GM12878 (cell line): Measurements from ENCODE around the gene ZNF416. TPM values are rescaled to one million over a fixed set of nuclear protein-coding genes. Genes with fewer than 3 reads are reported as not detected.

Experiments used
- ATAC-seq: fragments of 200-7000 bp; cut with Tn5 transposase; 3 replicates; pipeline ENCODE4 v1.9.1; 2020; ENCODE audit warnings: mild to moderate bottlenecking, moderate library complexity
- BruUV-seq: library from RNA; stranded (reverse); fragments of 400-500 nt; replicated peaks from 2 replicates; lab custom pipeline; 2021; lab: Mats Ljungman, UMichigan
- CTCF ChIA-PET: fragments of 300-600 bp; sonication (Branson Sonifier 250); formaldehyde crosslinking; extraction: SDS; loops from one replicate; lab custom pipeline; 2021; ENCODE audit warnings: inconsistent platforms; lab: Yijun Ruan, JAX
- POLR2A ChIA-PET: fragments of 350-600 bp; formaldehyde crosslinking; extraction: SDS; loops from one replicate; lab custom pipeline; 2021; ENCODE audit warnings: inconsistent platforms; lab: Charles Lee
- RAD21 ChIA-PET: fragments of 300-600 bp; sonication (Branson Sonifier 250); formaldehyde crosslinking; loops from one replicate; lab custom pipeline; 2023; ENCODE audit warnings: antibody characterized with exemption; ENCODE audit not compliant: unreplicated experiment; lab: Charles Lee
- SMC1A ChIA-PET: fragments of 300-600 bp; sonication (Branson Sonifier 250); formaldehyde crosslinking; loops from one replicate; lab custom pipeline; 2023; ENCODE audit not compliant: unreplicated experiment, uncharacterized antibody; lab: Charles Lee
- DNase-seq: peaks from one replicate; pipeline ENCODE4 v3.0.0-alpha.2; 2011; ENCODE audit warnings: low read depth, low spot score
- FAIRE-seq: peaks from 3 replicates; lab custom pipeline; 2011; peaks lifted over from hg19 to GRCh38; lab: Jason Lieb, UNC
- H2AFZ ChIP-seq: 2 replicates; pipeline ENCODE4 v1.6.0; 2011; ENCODE audit warnings: low read depth, low read length, control low read depth; ENCODE audit not compliant: control insufficient read depth
- H3K27ac ChIP-seq: 2 replicates; pipeline ENCODE4 v1.5.1; 2011; ENCODE audit warnings: control low read depth; ENCODE audit not compliant: control insufficient read depth, insufficient read depth
- H3K27me3 ChIP-seq, 2 experiments: replicated peaks in 1 of 2; 2 replicates each; pipeline versions ENCODE4 v1.6.0 to v1.6.1; 2011; ENCODE audit warnings: low read length in 1 of 2; ENCODE audit not compliant: control insufficient read depth in 2 of 2, insufficient read depth in 2 of 2
- H3K36me3 ChIP-seq, 2 experiments: 2 replicates each; pipeline ENCODE4 v1.5.1; 2011; ENCODE audit warnings: low read length in 1 of 2; ENCODE audit not compliant: control insufficient read depth in 2 of 2, insufficient read depth in 2 of 2
- H3K4me1 ChIP-seq: 2 replicates; pipeline ENCODE4 v1.6.1; 2011; ENCODE audit warnings: mild to moderate bottlenecking, low read length, moderate library complexity, mixed read lengths; ENCODE audit not compliant: control insufficient read depth, insufficient read depth
- H3K4me2 ChIP-seq: 2 replicates; pipeline ENCODE4 v1.6.0; 2011; ENCODE audit warnings: control low read depth; ENCODE audit not compliant: control insufficient read depth, insufficient read depth
- H3K4me3 ChIP-seq: fragments of 200-600 bp; sonication (generic); 2 replicates; pipeline ENCODE4 v1.5.1; 2016
- H3K79me2 ChIP-seq: 2 replicates; pipeline ENCODE4 v1.6.0; 2011; ENCODE audit warnings: low read length; ENCODE audit not compliant: control insufficient read depth, insufficient read depth
- H3K9ac ChIP-seq: 2 replicates; pipeline ENCODE4 v1.8.0; 2011; ENCODE audit warnings: low read length, control low read depth, mixed read lengths; ENCODE audit not compliant: control insufficient read depth, insufficient read depth
- H3K9me3 ChIP-seq: replicated peaks from 3 replicates; pipeline ENCODE4 v1.5.1; 2011; ENCODE audit warnings: mild to moderate bottlenecking, low read length; ENCODE audit not compliant: control insufficient read depth, insufficient read depth
- H4K20me1 ChIP-seq: 2 replicates; pipeline ENCODE4 v1.6.0; 2011; ENCODE audit not compliant: control insufficient read depth, insufficient read depth
- CREM ChIP-seq: IDR thresholded peaks from 2 replicates; pipeline ENCODE4 v1.6.1; 2014; ENCODE audit warnings: antibody characterized with exemption, low read depth
- ETV6 ChIP-seq, 2 experiments: fragments of 450-650 bp in 1 of 2; IDR thresholded peaks in 1 of 2; conservative IDR thresholded peaks in 1 of 2; 2 replicates each; pipeline ENCODE4 v1.6.1; 2014; ENCODE audit warnings: antibody characterized with exemption in 1 of 2, borderline replicate concordance in 1 of 2, low read depth in 1 of 2, mild to moderate bottlenecking in 1 of 2, moderate library complexity in 1 of 2
- FOS ChIP-seq: IDR thresholded peaks from 3 replicates; pipeline ENCODE4 v1.6.1; 2011; ENCODE audit warnings: borderline replicate concordance; ENCODE audit not compliant: insufficient read length; ENCODE audit errors: extremely low read depth
- GABPA ChIP-seq: IDR thresholded peaks from 2 replicates; pipeline ENCODE4 v1.6.1; 2014; ENCODE audit warnings: antibody characterized with exemption, low read depth, mild to moderate bottlenecking, inconsistent platforms
- GATAD2B ChIP-seq: fragments of 450-650 bp; conservative IDR thresholded peaks from 2 replicates; pipeline ENCODE4 v1.6.1; 2017; ENCODE audit warnings: low read depth, mild to moderate bottlenecking, moderate library complexity
- KAT2A ChIP-seq: conservative IDR thresholded peaks from 2 replicates; pipeline ENCODE4 v1.6.1; 2011; ENCODE audit warnings: low read depth, low read length; ENCODE audit not compliant: control insufficient read depth
- NBN ChIP-seq: fragments of 450-650 bp; IDR thresholded peaks from 2 replicates; pipeline ENCODE4 v1.6.1; 2016
- NFYA ChIP-seq: IDR thresholded peaks from 2 replicates; pipeline ENCODE4 v1.6.1; 2011; ENCODE audit warnings: low read depth, mild to moderate bottlenecking, low read length, improper control_type of control experiment, borderline replicate concordance
- NFYB ChIP-seq: IDR thresholded peaks from 2 replicates; pipeline ENCODE4 v1.6.1; 2011; ENCODE audit warnings: low read depth, mild to moderate bottlenecking, low read length, improper control_type of control experiment, moderate library complexity; ENCODE audit not compliant: insufficient read depth
- NR2C2 ChIP-seq: IDR thresholded peaks from 2 replicates; pipeline ENCODE4 v1.6.1; 2011; ENCODE audit warnings: borderline replicate concordance, low read depth; ENCODE audit not compliant: control insufficient read depth, insufficient read length
- NR2F1 ChIP-seq: fragments of 450-650 bp; conservative IDR thresholded peaks from 2 replicates; pipeline ENCODE4 v1.6.1; 2017; ENCODE audit warnings: mild to moderate bottlenecking
- POLR2AphosphoS5 ChIP-seq: IDR thresholded peaks from 2 replicates; pipeline ENCODE4 v1.6.1; 2011; ENCODE audit warnings: mild to moderate bottlenecking, low read length, inconsistent platforms
- SMARCA5 ChIP-seq: fragments of 450-650 bp; IDR thresholded peaks from 2 replicates; pipeline ENCODE4 v1.6.1; 2017; ENCODE audit warnings: mild to moderate bottlenecking
- STAT1 ChIP-seq: fragments of 450-650 bp; conservative IDR thresholded peaks from 2 replicates; pipeline ENCODE4 v1.6.1; 2014; ENCODE audit warnings: antibody characterized with exemption, mild to moderate bottlenecking
- TAF1 ChIP-seq: IDR thresholded peaks from 2 replicates; pipeline ENCODE4 v1.6.1; 2011; ENCODE audit warnings: mild to moderate bottlenecking, low read depth, low read length, borderline replicate concordance
- TCF3 ChIP-seq: IDR thresholded peaks from 2 replicates; pipeline ENCODE4 v1.6.1; 2012; ENCODE audit warnings: low read depth, mild to moderate bottlenecking, low read length, borderline replicate concordance; ENCODE audit not compliant: insufficient read depth
- WGBS: methylation state at CpG from one replicate; pipeline ENCODE4 v1.1.6; 2016; ENCODE audit warnings: low lambda C conversion rate; ENCODE audit not compliant: insufficient replicate concordance, insufficient coverage; ENCODE audit errors: missing lambda C conversion rate; 5-methylcytosine and 5-hydroxymethylcytosine counted together
- in situ Hi-C: fragments of 300-500 bp; cut with MboI; formaldehyde crosslinking; loops from 9 replicates; pipeline ENCODE4 v1.14.3; 2018; ENCODE audit warnings: mixed read lengths
- intact Hi-C: fragments of 100-400 bp; cut with micrococcal nuclease; formaldehyde crosslinking; loops from one replicate; pipeline ENCODE4 v1.14.2; 2022; ENCODE audit not compliant: unreplicated experiment
- polyA plus RNA-seq, 11 experiments: library from polyadenylated mRNA; depleted of rRNA in 4 of 11; unstranded in 6 of 11; stranded (reverse) in 5 of 11; fragments of >200 nt; fragmentation: Nextera tagmentation in 4 of 11; fragmentation: Illumina TruSeq in 1 of 11; extraction: Ambion mirVana in 4 of 11; extraction: Trizol in 1 of 11; gene quantifications; 1 replicate in 1 of 11; 2 replicates in 10 of 11; pipeline versions ENCODE4 v1.2.1 to v1.2.3, GENCODE V29; 2011 to 2016; ENCODE audit warnings: inconsistent platforms in 2 of 11, missing spikeins in 2 of 11, low read depth in 1 of 11
- total RNA-seq, 4 experiments: library from RNA; depleted of rRNA in 3 of 4; stranded (reverse); fragments of >200 nt in 3 of 4; fragmentation: Illumina TruSeq in 1 of 4; extraction: Trizol in 1 of 4; gene quantifications; 2 replicates each; pipeline versions ENCODE4 v1.2.1 to v1.2.3, GENCODE V29; 2013 to 2021
- TF ChIP-seq, protein P1 (sequence below): IDR thresholded peaks from 2 replicates; pipeline ENCODE4 v1.6.1; 2011; ENCODE audit warnings: low read depth, low read length, improper control_type of control experiment, borderline replicate concordance
- TF ChIP-seq, protein P2 (sequence below): IDR thresholded peaks from 2 replicates; pipeline ENCODE4 v1.6.1; 2011; ENCODE audit warnings: low read depth, mild to moderate bottlenecking, low read length, moderate library complexity, borderline replicate concordance; ENCODE audit errors: extremely low read depth

Gene ZNF416
- total and polyA plus RNA-seq, 10 of the 15 experiments (the other 5 are each of a cell fraction or from before 2014, with no cell fraction given): 1.2 to 5.4 (median 4.7) TPM

DNA sequence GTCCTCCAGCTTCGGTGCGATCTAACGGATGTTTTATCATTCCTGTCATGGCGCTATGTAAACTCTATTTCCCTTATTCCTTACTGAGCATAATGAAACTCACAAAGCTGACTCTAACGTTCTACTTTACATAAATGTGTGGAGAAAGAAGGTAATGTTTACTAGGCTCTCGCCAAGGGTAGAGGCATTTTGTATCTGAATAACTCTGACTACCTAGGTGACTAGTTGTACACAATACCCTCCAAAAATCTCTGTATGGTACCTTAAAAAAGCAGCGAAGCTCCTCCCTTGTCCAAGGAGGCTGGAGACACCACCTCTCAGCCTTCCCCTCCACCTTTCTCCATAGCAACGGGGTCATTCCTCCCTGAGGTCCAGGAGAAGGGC lies 20.7 kb upstream of the ZNF416 start:
- Histone ChIP-seq H3K4me3 (peak overlapping the region; percentile 87), H3K4me2 (peak overlapping the region; percentile 81), H3K9me3 (peaks cover 1% of the 10 kb centered on the region; the same call in 1 of the 3 replicates), H3K36me3 (peaks cover 0 to 1% of the 10 kb centered on the region in 2 experiments; a peak in 1 of 4 replicates), H3K27me3 (no peaks in the 10 kb centered on the region), H3K4me1 (no peaks in the 10 kb centered on the region), H4K20me1 (no peaks in the 10 kb centered on the region), H3K79me2 (no peaks in the 10 kb centered on the region; the same call in 1 of the 2 replicates), H3K27ac (no peak overlapping the region), H3K9ac (no peak overlapping the region), H2AFZ (peak overlapping the region; percentile 93)
- SMC1A ChIA-PET: no interaction called here
- POLR2A ChIA-PET: no interaction called here
- in situ Hi-C loops: no loop called here
- CTCF ChIA-PET: no interaction called here
- RAD21 ChIA-PET: no interaction called here
- ATAC-seq (no peak), FAIRE-seq (no peak), DNase-seq (peak; percentile 15)
- WGBS: 55% methylated on average over 8 of the region's 8 CpGs
- intact Hi-C loops: no loop called here
- no peak for TF ChIP-seq NBN
- TF ChIP-seq NR2F1: peak; percentile 26; the same call in 1 of the 2 replicates
- no peak for TF ChIP-seq TAF1
- TF ChIP-seq GABPA: no peak
- no peak for TF ChIP-seq CREM
- BruUV-seq: no TSS peak

DNA sequence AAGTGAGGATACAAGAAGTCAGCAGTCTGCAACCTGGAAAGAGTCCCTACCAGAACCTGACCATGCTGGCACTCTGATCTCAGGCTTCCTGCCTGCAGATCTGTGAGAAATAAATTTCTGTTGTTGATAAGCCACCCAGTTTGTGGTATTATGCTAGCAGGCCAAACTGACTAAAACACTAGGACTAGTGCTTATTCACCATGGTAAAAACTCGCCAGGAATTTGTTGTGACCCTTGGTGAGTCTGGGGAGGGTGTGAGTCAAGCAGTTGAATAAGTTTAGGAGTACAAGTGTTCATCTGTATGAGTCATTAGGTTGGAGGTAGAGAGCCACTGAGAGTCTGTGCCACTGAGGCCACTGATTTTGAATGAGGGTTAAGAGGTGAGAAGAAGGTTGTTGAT lies 8.8 kb upstream of the ZNF416 start:
- Histone ChIP-seq H3K4me2 (no peak overlapping the region), H3K4me1 (peaks cover 6% of the 10 kb centered on the region; the same call in 1 of the 2 replicates), H3K79me2 (no peaks in the 10 kb centered on the region), H4K20me1 (no peaks in the 10 kb centered on the region), H3K36me3 (peaks cover 3 to 5% of the 10 kb centered on the region in 2 experiments; a peak in 2 of 4 replicates), H3K9me3 (peaks cover 52% of the 10 kb centered on the region), H3K27me3 (no peaks in the 10 kb centered on the region), H3K4me3 (no peak overlapping the region), H3K27ac (no peak overlapping the region), H3K9ac (no peak overlapping the region), H2AFZ (no peak overlapping the region)
- WGBS: 44% methylated on average over 1 of the region's 1 CpG
- ChIA-PET CTCF (no interaction called here), POLR2A (no interaction called here), RAD21 (no interaction called here), SMC1A (no interaction called here)
- DNase-seq (no peak), FAIRE-seq (no peak), ATAC-seq (no peak)
- in situ Hi-C loops (no loop called here), intact Hi-C loops (no loop called here)
- BruUV-seq: no TSS peak
- TF ChIP-seq NR2C2: no peak
- no peak for TF ChIP-seq POLR2AphosphoS5
- no peak for TF ChIP-seq GATAD2B
- no peak for TF ChIP-seq KAT2A
- TF ChIP-seq, protein P1, sequence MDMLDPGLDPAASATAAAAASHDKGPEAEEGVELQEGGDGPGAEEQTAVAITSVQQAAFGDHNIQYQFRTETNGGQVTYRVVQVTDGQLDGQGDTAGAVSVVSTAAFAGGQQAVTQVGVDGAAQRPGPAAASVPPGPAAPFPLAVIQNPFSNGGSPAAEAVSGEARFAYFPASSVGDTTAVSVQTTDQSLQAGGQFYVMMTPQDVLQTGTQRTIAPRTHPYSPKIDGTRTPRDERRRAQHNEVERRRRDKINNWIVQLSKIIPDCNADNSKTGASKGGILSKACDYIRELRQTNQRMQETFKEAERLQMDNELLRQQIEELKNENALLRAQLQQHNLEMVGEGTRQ: no peak
- no peak for TF ChIP-seq TCF3
- no peak for TF ChIP-seq FOS
- TF ChIP-seq, protein P2, sequence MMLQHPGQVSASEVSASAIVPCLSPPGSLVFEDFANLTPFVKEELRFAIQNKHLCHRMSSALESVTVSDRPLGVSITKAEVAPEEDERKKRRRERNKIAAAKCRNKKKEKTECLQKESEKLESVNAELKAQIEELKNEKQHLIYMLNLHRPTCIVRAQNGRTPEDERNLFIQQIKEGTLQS: no peak
- no peak for TF ChIP-seq NFYB
- no peak for TF ChIP-seq STAT1
- no peak for TF ChIP-seq NFYA
- TF ChIP-seq SMARCA5: no peak
- TF ChIP-seq ETV6 (conservative IDR thresholded peaks at IDR 0.05 in 1 of 2, IDR thresholded peaks at IDR 0.05 in 1 of 2; ENCODE audit: borderline replicate concordance in 1 of 2, low read depth in 1 of 2): no peak
